Inferior parietal cortex (tissue), 1 donor: ENCODE results near the gene CLCN7.

Experiments
- DNase-seq: peaks from one replicate; pipeline ENCODE4 v3.0.0-alpha.2; 2016; ENCODE audit errors: extremely low spot score

The CLCN7 gene

DNA sequence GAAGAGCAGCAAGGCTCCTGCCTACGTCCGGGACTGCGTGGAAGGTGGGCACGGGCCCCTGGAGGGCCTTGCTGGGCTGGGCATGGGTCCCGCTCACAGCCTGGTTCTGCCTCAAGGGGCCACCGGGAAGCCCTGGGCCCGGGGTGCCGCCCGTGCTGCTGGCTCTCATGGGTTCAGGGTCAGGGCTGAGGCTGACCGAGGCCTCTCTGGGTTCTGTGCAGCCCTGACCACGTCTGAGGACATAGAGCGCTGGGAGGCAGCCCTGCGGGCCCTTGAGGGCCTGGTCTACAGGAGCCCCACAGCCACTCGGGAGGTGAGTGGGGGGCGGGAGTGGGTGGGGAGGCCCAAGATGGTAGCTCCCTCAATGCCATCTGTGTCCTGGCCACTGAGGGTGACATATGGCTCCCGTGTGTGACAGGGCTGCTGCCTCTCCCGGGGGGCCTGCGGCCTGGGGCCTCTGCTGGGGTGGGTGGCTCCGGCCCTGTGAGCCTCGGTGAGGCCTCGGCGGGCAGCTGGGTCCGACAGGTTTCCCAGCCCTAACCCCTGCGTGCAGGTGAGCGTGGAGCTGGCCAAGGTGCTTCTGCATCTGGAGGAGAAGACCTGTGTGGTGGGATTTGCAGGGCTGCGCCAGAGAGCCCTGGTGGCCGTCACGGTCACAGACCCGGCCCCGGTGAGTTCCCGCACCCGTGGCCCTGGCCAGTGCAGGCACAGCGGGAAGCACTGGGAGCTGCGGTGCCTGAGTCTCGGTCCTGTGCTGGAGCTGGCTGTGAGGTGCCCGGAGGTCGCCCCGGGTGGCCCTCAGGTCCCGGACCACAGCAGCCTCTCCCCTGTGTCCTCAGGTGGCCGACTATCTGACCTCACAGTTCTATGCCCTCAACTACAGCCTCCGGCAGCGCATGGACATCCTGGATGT, 27.5 kb upstream of the CLCN7 start:
- no peak for DNase-seq

DNA sequence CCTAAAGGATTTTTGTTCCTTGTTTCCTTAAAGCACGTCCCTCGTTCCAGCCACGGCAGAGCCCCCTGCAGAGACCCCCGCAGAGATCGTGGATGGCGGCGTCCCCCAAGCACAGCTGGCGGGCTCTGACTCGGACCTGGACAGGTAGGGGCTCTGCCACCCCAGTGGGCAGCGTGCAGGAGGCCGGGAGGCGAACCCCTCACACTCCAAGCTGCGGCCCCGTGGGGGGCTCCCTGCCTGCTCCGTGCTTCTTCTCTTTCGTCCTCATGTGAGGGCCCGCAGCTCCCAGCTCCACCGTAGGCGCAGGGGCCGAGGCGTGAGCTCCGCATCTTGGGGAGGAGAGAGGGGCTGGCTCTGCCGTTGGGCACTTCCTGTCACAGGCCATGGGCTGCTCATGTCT, 26.8 kb upstream of the CLCN7 start:
- no peak for DNase-seq

DNA sequence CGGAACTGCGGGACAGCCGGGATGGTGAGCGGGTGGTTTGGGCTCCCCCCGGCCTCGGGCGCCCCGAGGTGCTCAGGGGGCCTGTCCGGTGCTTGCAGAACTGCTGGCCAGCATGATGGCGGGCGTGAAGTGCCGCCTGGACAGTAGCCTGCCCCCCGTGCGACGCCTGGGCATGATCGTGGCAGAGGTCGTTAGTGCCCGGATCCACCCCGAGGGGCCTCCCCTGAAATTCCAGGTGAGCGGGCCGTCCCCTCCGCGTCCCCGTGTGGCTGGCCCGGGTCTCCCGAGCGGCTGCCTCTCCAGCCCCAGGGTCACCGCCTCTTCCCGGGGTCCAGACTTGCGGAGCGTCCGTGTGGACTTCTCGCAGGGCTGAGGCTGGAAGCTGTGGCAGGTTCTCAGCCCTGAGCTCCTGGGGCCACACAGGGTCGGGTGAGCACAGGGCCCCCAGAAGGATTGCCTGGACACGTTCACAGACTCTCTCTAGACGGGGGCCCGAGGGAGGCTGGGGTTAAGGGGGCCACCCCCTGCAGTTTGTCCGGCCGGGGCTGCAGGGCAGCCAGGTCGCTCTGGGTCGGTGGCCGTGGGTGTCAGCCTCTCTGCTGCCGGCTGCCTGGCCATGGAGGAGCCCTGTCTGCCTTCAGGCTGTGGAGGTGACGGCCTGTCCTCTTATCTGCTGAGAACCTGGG, 25.8 kb upstream of the CLCN7 start:
- DNase-seq, result no peak

DNA sequence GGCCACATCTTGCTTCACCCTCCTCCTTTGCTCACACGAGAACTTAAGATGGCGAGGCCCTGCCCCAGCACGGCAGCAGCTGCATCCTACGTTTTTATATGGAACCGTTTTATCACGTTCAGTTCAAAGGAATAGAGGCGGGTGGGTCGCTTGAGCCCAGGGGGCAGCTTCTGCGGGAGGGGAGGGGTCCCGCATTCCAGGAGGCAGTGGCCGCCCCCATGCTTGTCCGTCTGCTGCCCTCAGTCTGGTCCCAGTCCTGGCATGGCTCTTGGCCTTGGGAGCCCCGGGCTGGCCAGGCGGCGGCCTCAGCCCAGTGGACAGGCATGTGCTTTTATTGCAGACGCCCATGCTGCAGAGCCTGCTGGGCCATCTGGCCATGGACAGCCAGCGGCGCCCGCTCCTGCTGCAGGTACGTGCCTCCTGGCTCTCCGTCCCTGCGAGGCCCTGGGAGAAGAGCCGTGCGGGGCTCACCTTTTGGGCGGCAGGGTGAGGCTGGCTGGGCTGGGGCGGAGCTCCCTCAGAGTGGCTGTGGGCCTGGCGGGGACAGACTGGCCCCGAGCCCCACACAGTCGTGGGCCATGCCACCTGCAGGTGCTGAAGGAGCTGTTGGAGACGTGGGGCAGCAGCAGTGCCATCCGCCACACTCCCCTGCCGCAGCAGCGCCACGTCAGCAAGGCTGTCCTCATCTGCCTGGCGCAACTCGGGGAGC, 25.1 kb upstream of the CLCN7 start:
- DNase-seq, result no peak

DNA sequence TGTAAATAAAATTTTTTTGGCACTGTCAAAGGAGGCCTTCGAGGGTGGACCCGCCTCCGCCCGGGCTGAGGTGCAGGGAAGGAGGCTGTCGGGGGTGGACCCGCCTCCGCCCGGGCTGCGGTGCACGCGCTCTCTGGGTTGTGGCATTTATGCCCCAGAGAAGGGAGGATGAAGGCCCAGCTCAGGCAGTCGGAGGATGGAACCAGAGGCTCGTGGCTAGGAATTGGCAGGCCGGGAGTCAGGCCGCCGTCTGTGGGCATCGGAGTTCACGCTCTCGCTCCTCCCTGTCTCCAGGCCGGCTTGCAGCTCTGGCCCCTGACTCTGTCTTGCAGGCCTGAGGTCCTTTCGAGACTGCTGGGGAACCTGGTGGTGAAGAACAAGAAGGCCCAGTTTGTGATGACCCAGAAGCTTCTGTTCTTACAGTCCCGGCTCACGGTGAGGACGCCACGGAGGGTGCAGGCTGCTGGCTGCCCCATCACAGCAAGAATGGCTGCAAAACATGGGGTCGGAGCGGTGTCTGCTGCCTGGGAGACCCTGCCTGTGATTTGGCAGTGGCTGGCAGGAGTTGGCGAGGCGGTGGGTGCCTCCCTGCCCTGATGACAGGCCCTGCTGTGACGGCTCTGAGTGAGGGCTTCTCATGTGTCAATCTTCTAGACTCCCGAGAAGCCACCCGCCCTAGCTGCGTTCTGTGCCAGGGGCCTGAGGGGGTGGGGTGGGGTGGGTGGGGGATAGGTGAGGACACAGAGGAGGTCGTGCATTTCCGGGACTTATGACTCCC, 24.3 kb upstream of the CLCN7 start:
- DNase-seq, result no peak

DNA sequence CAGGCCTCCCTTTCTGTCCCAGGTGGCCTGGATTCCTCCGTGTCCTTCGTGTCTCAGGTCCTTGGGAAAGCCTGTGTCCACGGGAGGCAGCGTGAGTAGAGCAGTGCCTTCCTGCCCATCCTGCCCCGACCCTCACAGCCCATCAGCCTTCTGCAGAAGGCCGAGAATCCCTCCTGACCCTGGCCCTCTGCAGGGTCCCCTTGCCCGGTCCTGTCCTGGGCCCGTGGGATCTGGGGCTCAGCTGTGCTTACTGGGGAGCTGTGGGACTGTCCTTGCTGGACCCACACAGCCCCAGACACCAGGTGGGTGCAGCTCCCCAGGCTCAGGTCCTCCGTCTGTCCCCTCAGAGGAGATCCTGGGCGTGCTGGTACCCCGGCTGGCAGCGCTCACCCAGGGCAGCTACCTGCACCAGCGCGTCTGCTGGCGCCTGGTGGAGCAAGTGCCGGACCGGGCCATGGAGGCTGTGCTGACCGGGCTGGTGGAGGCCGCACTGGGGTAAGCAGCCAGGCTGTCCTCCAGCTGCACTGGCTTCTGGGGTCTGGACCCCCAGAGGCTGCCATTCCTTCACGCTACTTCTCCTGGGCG, 22.3 kb upstream of the CLCN7 start:
- no peak for DNase-seq

DNA sequence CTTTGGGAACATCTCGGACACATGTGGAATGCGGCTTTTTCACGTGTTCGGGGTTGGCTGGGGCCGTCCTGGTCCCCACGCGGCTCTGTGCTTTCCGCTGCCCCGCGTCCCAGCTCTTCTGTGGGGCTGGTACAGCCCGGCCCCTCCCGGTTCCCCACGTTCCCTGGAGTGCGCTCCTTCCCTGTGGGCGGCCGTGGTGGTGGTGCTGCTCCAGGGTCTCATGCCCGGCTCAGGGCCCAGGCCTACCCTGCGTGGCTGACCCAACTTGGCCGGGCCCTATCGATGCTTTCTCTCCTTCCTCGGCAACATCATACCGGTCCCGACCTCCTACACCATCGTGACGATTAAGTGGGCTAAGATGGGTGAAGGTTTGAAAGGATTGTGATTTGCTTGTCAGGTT, 21.6 kb upstream of the CLCN7 start:
- no peak for DNase-seq

DNA sequence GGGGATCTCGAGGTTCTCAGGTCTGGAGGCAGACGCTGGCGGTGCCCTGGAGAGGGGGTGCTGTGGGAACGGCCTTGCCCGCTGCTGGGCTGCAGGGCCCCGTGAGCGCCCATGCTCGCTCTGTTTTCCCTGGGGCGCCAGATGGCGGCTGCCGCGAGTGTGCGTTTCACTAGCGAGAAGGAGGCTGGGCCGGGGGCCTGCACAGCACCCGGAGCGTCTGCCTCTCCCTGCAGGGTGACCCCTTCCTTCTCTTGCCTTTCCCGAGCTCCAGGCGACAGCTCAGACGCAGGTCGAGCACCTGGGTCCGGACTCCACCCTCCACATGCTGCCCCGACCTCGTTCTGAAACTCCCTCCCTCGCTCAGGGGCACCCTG, 21.0 kb upstream of the CLCN7 start:
- DNase-seq, result no peak

DNA sequence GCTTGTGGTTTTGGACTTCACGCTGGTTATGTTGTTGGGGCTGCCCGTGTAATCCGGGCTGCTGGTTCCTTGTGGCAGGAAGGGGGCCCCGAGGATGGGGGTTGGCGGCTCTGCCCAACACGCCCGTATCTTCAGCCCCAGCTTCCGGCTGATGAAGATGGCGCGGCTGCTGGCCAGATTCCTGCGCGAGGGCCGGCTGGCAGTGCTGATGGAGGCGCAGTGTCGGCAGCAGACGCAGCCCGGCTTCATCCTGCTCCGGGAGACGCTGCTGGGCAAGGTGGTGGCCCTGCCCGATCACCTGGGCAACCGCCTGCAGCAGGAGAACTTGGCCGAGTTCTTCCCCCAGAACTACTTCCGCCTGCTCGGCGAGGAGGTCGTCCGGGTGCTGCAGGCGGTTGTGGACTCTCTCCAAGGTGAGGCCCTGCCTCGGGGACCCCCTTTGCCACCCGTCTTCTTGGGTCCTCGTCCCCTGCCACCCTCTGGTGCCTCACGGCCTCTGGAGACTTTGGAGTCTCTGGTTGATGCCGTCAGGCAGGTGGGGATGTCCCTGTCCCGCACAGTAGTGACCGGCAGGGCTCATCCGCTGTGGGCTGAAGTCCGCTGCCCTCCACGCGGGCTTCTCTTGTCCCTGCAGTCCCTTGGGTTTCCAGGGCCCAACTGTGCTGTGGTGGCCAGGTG, 20.5 kb upstream of the CLCN7 start:
- no peak for DNase-seq

DNA sequence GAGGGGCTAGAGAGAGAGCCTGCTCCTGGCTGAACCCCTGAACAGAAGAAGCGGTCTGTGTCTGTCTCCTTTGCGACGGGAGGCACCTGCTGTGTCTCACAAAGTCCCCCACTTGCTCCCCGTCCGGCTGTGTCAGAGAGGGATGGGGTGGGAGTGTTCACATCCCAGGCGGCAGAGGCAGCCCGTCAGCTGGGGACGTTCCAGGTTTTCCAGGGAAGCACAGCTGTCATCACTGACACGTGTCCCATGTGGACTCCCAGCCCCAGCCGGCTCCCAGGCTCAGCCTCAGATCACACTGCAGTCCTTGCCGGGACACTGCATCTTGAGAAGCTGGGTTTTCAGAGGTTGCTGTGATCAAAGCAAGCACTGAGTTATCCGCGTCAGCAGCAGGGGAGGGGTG, 19.9 kb upstream of the CLCN7 start:
- DNase-seq, result no peak

DNA sequence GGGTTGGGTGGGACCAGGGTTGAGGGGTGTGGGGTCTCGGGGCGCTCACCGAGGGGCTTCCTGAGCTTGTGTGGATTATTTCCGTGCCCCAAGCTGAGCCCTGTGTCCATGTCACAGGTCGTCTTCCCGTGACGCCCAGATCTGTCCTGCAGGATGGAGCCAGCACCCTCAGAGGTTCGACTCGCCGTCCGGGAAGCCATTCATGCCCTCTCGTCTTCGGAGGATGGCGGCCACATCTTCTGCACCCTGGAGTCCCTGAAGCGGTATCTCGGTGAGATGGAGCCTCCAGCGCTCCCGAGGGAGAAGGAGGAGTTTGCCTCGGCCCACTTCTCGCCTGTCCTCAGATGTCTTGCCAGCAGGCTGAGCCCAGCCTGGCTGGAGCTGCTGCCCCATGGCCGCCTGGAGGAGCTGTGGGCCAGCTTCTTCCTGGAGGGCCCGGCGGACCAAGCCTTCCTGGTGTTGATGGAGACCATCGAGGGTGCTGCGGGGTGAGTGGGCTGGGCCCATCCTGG, 19.4 kb upstream of the CLCN7 start:
- DNase-seq, result no peak

DNA sequence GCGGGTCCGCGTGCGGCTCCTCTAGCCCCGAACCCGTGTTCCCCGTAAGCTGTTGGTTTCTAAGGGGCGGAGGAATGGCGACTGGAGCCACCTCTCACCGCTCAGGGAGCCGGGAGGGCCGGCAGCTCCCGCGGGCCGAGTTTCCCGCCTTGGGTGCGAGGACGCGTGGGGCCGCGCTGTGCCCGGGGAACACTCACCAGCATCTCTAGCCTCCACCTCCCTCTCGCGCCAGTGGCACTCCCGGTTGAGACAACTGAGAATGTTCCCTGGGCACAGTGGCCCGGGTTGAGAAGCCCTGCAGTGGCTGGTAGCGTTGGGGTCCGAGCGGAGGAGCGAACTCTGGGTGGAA, 18.9 kb upstream of the CLCN7 start:
- DNase-seq, result no peak

DNA sequence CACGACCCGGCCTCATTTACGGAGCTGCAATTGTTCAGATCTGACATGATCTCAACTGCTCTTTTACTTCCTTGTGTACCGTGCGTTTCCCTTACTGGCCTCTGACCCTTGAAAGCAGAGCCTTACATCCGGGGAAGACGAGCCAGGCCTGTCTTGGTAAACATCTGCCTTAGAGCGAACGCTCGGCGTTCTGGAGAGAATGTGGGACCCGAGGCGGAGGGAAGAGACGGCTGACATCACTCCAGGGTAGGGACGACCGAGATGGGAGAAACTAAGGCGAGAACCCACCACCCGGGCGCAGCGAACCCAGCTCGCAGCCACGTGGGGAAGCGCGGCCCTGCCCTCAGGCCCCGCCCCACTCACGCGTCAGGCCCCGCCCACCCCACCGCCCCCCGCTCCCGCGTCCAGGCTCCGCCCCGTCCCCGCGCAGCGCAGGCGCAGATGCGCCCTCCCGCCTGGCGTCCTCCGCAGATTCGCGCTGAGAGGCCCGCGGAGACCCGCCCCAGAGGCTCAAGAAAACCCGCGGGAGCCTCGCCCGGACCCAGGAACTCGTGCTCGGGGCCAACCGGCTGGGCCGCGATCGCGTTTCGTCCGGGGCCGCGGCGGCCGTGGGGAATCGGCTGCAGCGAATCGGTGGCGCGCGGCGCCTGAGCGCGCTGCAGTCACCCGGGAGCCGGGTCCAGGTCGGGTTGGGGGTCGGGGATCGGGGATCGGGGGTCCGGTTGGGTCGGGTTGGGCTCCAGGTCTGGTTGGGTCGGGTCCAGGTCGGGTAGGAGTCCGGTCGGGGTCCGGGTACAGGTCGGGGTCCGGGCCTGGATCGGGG, 18.3 kb upstream of the CLCN7 start, which contains the start of gene TELO2:
TSS of gene TELO2 (plus strand) at position 438 of the 823 bp plus-strand sequence. CDS start 922 bp downstream, outside the sequence.
- peak; percentile 79 for DNase-seq

DNA sequence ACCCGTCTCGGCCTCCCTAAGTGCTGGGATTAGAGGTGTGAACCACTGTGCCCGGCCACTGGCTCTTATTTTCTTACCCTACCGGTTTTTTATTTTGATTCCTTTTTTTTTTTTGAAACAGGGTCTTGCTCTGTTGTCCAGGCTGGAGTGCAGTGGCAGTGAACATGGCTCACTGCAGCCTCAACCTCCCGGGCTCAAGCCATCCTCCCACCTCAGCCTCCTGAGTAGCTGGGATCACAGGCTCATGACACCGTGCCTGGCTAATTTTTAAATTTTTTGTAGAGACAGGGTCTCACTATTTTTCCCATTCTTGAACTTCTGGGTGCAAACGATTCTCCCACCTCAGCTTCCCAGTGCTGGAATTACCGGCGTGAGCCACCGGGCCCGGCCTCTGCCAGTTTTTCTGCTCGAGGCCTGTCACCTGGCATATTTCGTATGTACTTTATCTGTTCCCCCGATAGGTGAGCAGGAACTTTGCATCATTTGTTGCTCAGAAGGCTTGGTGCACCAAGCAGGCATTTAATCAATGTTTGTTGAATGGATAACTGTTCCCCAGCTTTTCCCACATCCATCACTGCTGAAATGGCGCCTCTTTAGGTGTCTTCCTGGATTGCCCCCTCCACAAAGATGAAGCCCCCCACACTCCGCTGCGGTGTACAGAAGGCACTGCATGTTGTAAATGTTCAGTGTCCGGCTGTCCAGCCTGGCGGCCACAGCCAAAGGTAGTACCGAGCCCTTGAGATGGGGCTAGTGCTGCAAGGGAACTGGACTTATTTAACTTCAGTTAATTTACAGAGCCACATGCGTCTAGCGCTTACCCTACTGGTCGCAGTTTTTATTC, 17.5 kb upstream of the CLCN7 start:
- no peak for DNase-seq

DNA sequence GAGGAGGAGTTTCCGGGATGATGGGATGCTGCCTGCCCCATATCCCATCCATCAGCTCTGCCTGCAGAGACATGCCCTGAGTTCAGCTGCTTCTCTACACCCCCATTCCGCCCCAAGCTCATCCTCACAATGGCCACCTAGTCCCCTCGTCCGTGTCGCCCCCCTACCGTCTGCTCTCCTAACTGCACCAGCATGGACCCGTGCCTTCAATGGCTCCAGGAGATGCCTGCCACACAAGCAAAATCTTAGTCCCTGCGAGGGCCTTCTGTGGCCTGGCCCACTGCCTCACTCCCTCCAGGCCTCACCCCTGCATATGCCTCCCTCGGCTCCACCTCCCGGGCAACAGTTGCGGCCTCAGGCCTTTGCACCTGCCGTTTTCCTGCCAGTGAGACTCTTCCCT, 16.5 kb upstream of the CLCN7 start:
- no peak for DNase-seq

DNA sequence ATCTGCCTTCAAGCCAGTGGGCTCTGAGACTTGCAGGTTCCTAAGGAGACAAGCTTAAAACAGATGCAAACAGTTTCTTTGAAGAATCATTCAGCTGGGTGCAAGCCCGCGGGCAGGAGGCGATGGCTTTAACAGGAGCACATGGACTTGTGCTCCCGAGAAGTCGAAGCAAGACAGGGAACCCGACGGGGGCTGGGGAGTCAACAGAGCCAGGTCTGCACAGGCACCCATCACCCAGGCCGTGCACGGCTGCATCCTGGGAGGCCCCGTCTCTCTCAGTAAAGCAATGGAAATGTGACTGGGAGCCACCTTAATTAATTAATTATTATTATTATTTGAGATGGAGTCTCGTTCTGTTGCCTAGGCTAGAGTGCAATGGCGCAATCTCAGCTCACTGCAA, 14.2 kb upstream of the CLCN7 start:
- no peak for DNase-seq

DNA sequence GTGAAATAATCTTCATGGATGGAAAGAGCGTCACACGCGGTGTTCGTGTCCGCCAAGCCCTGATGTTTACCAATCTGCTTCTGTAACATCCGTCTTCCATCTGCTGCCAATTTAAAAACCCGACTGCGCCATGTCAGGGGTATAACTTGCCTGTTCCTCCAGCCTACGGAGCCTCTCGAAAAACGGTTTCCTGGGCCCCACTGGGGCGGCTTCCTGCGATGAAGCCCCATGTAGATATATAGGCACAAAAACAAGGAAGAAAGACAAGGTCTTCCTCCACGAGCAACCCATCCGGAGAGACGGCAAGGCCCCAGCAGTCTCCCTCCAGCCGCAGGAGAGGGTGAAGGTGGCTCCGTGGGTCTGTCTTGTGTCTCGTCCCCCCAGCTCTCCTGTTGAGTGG, 13.8 kb upstream of the CLCN7 start, which contains the start of gene PTX4:
TSS of gene PTX4 (minus strand) at position 326 of the 400 bp plus-strand sequence. CDS start at position 291, 35 bp downstream.
- DNase-seq, result no peak

DNA sequence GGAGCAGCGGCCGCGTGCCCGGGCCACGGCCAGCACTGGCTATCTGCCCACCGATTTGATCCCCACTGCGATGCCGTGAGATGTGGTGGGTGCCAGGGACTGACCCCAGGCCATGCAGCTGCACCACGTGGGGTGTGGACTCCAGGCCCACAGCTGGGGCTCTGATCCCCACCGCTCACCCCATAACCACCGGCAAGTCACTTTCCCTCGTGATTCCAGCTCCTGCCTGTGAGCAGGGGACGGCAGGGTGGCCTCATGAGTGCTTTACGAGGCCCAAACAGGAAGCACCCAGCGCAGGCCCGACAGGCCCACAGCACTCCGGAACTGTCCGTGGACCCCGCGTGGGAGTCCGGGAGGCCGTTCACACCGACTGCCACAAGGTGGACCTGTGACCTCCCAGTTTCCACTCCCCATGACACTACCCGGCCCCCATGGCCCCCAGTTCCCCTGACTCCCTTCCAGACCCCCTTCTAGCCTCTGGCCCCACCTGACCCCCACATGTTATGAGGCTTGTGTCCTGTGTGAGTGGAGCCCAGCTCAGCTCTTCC, 13.3 kb upstream of the CLCN7 start:
- no peak for DNase-seq
